ENCODE measurements around the gene SMARCA5. TPM values are rescaled to one million over a fixed set of nuclear protein-coding genes. Genes with fewer than 3 reads are reported as not detected.

Gene SMARCA5
- total RNA-seq, 1 experiment from 2014 or later = 107 TPM

DNA sequence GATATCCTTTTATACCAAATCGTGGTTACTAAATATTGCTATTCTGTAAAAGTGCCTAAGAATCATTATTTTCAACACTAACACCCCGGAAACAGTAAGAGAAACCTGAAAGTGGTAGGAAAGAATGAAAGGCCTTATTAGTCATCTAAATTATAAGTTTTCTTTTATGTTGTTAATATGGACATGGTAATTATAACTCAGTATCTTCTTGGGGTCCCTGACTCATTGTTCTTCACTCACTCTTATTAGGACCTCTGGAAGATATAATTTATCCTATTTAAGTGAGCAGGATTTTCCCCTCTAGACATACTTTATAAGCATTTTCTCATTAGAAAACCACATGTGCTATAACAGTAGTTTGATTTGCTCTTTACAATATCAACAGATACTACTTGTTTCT, 51.0 kb downstream of the SMARCA5 start:
- Histone ChIP-seq H3T11ph (ENCODE audit: low read length) (no peak overlapping the region), H4K5ac (ENCODE audit: insufficient read length, low read depth, low read length) (no peak overlapping the region), H3K56ac (ENCODE audit: insufficient read length, low read depth, low read length) (no peak overlapping the region), H3K9me3 (ENCODE audit: control insufficient read depth, low read depth, low read length) (no peaks in the 10 kb centered on the region), H4K20me1 (ENCODE audit: control insufficient read depth, insufficient read depth, insufficient read length) (no peaks in the 10 kb centered on the region), H3K27me3 (ENCODE audit: insufficient read depth, low read length) (no peaks in the 10 kb centered on the region), H3K18ac (ENCODE audit: insufficient read length, low read depth, low read length) (no peak overlapping the region), H3K4ac (ENCODE audit: low read depth, low read length) (no peak overlapping the region), H2BK15ac (ENCODE audit: low read depth, low read length) (no peak overlapping the region), H2BK12ac (ENCODE audit: insufficient read length, low read depth, low read length) (no peak overlapping the region), H2BK120ac (ENCODE audit: low read depth, low read length, poor library complexity, severe bottlenecking) (no peak overlapping the region), H3K23me2 (ENCODE audit: insufficient read length, low read depth, low read length, poor library complexity, severe bottlenecking) (peaks cover under 1% of the 10 kb centered on the region), H3K27ac (ENCODE audit: insufficient read length, low read depth, low read length) (no peak overlapping the region), H3K9ac (ENCODE audit: extremely low read depth, insufficient read length, low read length) (no peak overlapping the region), H2BK5ac (ENCODE audit: insufficient read length, low read length) (no peak overlapping the region), H3K4me1 (ENCODE audit: insufficient read depth, low read length) (no peaks in the 10 kb centered on the region), H3K79me1 (ENCODE audit: insufficient read depth, low read depth, low read length, poor library complexity, severe bottlenecking) (no peaks in the 10 kb centered on the region), H2AK5ac (ENCODE audit: insufficient read length, low read length) (no peak overlapping the region), H2AFZ (ENCODE audit: low read length) (no peak overlapping the region), H4K8ac (replicated peaks; ENCODE audit: insufficient read length, low read depth, low read length) (no peak overlapping the region), H4K91ac (ENCODE audit: insufficient read length, low read depth, low read length) (no peak overlapping the region), H2BK20ac (ENCODE audit: low read depth, low read length, poor library complexity, severe bottlenecking) (no peak overlapping the region), H3K23ac (ENCODE audit: insufficient read length, low read depth, low read length) (no peak overlapping the region), H3K4me2 (ENCODE audit: insufficient read depth, insufficient read length, low read length) (no peak overlapping the region), H3K14ac (ENCODE audit: insufficient read depth, low read length) (no peak overlapping the region), H3K79me2 (ENCODE audit: insufficient read depth, low read length) (no peaks in the 10 kb centered on the region)
- peaks cover 0 to 4% of the 10 kb centered on the region in 2 experiments; a peak in 1 of 5 replicates for H3K9me3 Mint-ChIP-seq
- H3K36me3 Mint-ChIP-seq (ENCODE audit: insufficient read depth in 1 of 3, low read depth in 3 of 3) = no peaks in the 10 kb centered on the region
- H3K27ac Mint-ChIP-seq = no peak overlapping the region
- no peak for DNase-seq
- TF ChIP-seq CTCF (conservative IDR thresholded peaks at IDR 0.05) = no peak
- H3K4me3 Mint-ChIP-seq = no peak overlapping the region
- no CpG with 5 or more reads among the region's 2 CpGs for WGBS (ENCODE audit: extremely low coverage, insufficient read length, low lambda C conversion rate)
- H3K27me3 Mint-ChIP-seq (ENCODE audit: low read depth) = no peaks in the 10 kb centered on the region; the same call in 1 of the 2 replicates
- H3K4me1 Mint-ChIP-seq = no peaks in the 10 kb centered on the region

Measured in H9 (cell line).